ENCODE data around the gene GDF10. TPM values are rescaled to one million over a fixed set of nuclear protein-coding genes. Genes with fewer than 3 reads are reported as not detected.

The GDF10 gene
- total RNA-seq, 1 donor from 2014 or later = 1.7 TPM

GRCh38 chr10:47308775-47309174 is 8.8 kb downstream of the GDF10 start:
- Histone ChIP-seq H3K27me3 (no peaks in the 10 kb centered on the region), H3K9me3 (no peaks in the 10 kb centered on the region), H3K4me3 (no peak overlapping the region), H3K36me3 (no peaks in the 10 kb centered on the region), H3K4me1 (peaks cover 14% of the 10 kb centered on the region), H3K27ac (no peak overlapping the region)
- intact Hi-C loops (cut with DNase I) = loop anchor here (10.0 kb wide), 1 partner anchor 264 kb away; no protein-coding TSS in a partner anchor
- TF ChIP-seq CTCF (IDR thresholded peaks at IDR 0.05) (no peak), POLR2A (IDR thresholded peaks at IDR 0.05) (no peak), POLR2AphosphoS5 (IDR thresholded peaks at IDR 0.05; ENCODE audit: insufficient read depth in 1 of 2, low read depth in 1 of 2) (no peak)
- no peak for DNase-seq (ENCODE audit: extremely low spot score in 2 of 2)

DNA sequence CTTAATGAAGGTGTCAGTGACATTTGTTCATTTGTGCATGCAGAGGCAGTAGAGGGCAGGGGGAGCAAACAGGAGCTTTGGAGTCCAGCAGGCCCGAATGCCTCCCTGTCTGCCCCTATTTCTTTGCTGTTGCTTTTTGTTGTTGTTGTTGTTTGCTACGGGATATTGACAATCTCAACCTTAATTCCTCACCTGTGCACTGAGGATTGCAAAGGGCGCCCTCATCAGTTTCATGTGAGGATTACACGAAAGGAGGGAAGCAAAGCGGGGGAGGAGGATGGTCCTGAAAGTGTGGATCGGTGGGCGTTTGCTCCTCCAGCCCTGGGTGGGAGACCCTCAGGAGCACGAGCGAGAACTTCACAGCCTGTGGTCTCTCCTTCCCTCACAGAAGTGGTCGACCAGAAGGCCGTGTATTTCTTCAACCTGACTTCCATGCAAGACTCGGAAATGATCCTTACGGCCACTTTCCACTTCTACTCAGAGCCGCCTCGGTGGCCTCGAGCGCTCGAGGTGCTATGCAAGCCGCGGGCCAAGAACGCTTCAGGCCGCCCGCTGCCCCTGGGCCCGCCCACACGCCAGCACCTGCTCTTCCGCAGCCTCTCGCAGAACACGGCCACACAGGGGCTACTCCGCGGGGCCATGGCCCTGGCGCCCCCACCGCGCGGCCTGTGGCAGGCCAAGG is 9.6 kb downstream of the GDF10 start:
- H3K36me3 ChIP-seq = no peaks in the 10 kb centered on the region
- H3K9me3 ChIP-seq = no peaks in the 10 kb centered on the region
- intact Hi-C loops (cut with DNase I) = loop anchor here (10.0 kb wide), 1 partner anchor 265 kb away; no protein-coding TSS in a partner anchor
- peaks cover 14% of the 10 kb centered on the region for H3K4me1 ChIP-seq
- no peak for DNase-seq (ENCODE audit: extremely low spot score in 2 of 2)
- no peaks in the 10 kb centered on the region for H3K27me3 ChIP-seq
- H3K27ac ChIP-seq = no peak overlapping the region
- TF ChIP-seq CTCF (IDR thresholded peaks at IDR 0.05) (no peak), POLR2AphosphoS5 (IDR thresholded peaks at IDR 0.05; ENCODE audit: insufficient read depth in 1 of 2, low read depth in 1 of 2) (no peak), POLR2A (IDR thresholded peaks at IDR 0.05) (no peak)
- no peak overlapping the region for H3K4me3 ChIP-seq

GRCh38 chr10:47310090-47310505 is 10.1 kb downstream of the GDF10 start:
- TF ChIP-seq CTCF (IDR thresholded peaks at IDR 0.05) = no peak
- no peak for TF ChIP-seq POLR2AphosphoS5 (IDR thresholded peaks at IDR 0.05; ENCODE audit: insufficient read depth in 1 of 2, low read depth in 1 of 2)
- no peak for TF ChIP-seq POLR2A (IDR thresholded peaks at IDR 0.05)
- intact Hi-C loops (cut with DNase I) = no loop called here
- H3K4me3 ChIP-seq = no peak overlapping the region
- no peaks in the 10 kb centered on the region for H3K9me3 ChIP-seq
- peaks cover 14% of the 10 kb centered on the region for H3K4me1 ChIP-seq
- H3K27me3 ChIP-seq = no peaks in the 10 kb centered on the region
- H3K36me3 ChIP-seq = no peaks in the 10 kb centered on the region
- no peak for DNase-seq (ENCODE audit: extremely low spot score in 2 of 2)
- no peak overlapping the region for H3K27ac ChIP-seq

DNA sequence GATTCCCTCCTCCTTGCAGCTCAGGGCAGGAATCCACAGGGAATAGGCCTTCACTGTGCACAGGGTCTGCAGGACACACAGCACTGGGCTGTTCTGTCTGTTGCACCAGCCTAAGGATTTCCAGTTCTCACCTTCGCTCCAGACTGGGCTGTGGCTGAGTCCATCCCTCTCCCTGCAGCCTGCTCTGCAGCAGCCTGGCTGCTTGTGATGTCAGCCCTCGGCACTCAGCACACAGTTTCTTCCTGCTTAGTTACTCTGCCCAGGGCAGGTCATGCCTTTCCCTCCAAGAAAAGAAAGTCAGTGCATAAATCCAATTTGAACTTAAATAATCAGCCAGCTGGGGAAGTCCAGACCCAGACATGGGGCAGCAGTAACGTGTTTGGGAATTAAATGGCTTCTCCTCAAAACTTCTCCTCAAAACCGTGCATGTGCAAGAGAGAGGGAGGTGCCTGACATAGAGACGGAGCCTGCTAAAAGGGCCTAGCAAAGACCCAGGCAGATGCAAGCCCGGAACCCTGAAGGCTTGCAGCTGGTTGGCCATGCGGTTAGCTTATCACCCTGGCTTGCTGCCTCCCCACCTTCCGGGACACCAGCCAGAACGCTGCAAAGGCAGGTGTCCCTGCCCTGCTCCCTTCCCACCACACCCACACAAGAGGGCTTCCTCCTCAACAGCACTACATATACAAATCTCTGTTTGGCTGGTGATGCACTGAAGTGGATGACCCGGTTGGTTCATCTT is 11.4 kb downstream of the GDF10 start:
- no peak for DNase-seq (ENCODE audit: extremely low spot score in 2 of 2)

More for the DNA sequence above, 11.4 kb downstream of the GDF10 start:
- TF ChIP-seq POLR2A (IDR thresholded peaks at IDR 0.05) (no peak), POLR2AphosphoS5 (IDR thresholded peaks at IDR 0.05; ENCODE audit: insufficient read depth in 1 of 2, low read depth in 1 of 2) (no peak), CTCF (IDR thresholded peaks at IDR 0.05) (no peak)
- Histone ChIP-seq H3K9me3 (no peaks in the 10 kb centered on the region), H3K27ac (no peak overlapping the region), H3K4me3 (no peak overlapping the region), H3K27me3 (no peaks in the 10 kb centered on the region), H3K36me3 (no peaks in the 10 kb centered on the region), H3K4me1 (peaks cover 14% of the 10 kb centered on the region)
- intact Hi-C loops (cut with DNase I) = no loop called here

Data from vagina (tissue), 2 donors.